Endothelial cell of hepatic sinusoid (primary cell): ENCODE data around the gene CDKN2B-AS1.

ENCODE experiments used
- in situ Hi-C: cut with HindIII; loops from 2 replicates; pipeline ENCODE4 v1.10.0; 2017; ENCODE audit warnings: low sequenced_read_pairs

Gene CDKN2B-AS1

DNA sequence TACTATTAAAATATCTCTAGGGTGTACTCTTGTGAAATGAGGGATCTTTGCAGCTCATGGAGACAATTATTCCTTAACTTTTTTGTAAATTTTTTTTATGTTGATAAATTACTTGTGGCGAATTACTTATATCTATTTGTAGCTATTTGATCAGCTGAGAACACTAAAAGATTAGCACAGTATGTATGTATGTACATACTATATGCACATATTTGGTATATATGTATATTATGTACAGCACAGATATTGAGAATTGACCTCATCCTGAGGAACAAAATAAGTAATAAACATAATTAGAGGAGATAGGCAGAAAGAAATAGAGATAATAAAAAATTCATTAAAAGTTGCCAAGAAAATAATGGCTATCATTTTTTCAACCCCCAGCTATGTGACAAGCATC, 12.2 kb upstream of the CDKN2B-AS1 start:
- in situ Hi-C loops = no loop called here

DNA sequence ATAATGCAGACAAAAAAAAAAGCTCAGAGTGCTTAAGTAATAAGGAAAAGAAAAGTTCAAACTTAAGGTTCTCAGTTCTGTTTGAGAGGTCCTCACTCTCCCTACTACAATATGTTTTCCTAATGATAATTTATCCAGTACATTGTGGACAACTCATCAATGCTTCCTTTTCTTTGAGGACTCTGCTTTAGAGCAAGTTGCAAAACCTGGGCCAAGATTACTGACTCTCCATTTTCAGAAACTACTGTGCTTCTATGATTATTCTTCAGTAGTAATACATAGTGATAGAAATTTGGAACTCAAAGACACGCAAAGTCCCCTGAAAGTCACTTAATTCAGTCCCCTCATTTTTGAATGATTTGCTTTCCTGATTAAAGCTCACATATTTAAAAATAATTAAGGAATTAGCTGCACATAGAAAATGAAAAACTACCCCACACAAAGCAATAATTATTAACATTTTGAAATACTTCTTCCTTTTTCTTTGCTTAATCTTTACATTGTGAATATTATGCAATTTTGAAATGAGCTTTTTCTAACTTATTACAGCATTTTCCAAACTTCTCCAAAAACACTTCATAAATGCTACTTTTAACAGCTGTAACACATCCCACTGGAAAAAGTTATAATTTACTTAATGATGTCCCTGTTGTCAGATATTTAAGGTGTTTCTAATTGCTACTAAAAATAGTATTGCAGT, 11.6 kb upstream of the CDKN2B-AS1 start:
- in situ Hi-C loops = no loop called here

DNA sequence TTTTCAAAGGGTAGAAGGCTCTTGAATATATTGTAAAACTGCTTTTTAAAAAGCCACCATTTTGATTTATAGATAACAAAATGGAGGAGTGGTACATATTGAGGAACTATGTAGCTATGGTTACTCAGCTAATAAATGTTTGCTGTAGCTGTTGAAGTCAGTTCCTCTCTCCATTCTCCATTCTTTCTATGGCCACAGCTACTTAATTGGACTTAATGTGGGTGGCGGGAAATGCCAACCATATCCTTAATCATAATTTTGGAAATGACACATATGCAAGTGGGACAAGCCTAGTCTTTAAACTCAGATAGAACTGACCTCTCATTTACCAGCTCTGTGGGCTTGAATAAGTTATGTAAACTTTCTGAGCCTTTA, 11.0 kb upstream of the CDKN2B-AS1 start:
- in situ Hi-C loops = no loop called here

DNA sequence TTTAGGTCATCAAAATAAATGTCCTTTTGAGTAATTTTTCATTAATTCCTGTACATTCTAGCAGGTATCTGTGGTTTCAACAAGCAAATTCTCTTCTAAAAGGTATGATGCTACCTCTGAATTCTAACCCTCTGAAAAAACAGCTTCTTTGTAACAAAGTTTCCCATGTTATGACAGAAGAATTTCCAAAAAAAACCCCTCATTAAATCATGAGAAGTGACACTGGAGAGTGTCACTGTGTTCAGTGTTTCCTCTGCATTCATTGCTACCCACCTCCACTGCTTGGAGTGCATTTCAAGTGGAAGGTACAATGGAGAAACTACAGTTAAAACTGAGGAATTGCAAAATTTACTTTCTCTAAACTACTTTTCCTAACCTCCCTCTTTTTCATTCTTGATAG, 10.5 kb upstream of the CDKN2B-AS1 start:
- in situ Hi-C loops = no loop called here

DNA sequence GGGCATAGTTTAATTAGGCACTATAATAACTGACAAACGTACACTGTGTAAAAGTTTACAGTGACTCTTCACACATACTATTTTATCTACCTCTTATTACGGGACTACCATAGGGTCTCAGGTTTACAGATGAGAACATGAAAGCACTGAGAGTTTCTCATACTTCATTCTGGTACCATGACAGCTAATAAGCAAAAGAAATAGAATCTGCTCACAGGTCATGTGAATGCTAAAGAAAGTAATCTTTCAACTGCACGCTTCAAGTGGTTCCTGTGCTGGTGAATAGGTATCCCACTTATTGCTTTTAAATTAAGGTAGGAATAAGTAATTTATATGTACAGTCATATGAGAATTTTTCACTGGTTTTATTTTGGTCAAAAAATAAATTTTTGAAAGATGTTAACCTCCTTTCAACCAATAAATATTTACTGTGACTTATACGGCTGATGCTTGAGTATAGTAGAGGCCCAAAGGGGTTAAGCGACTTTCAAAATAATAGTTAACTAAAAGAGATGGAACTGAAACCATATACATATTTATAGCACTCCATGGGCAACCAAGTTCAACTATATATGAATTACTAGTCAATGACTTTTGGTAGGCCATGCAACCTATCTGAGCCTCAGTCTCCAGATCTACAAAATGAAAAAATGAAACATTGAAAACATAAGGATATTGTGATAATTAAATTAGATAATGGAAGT, 8.5 kb upstream of the CDKN2B-AS1 start:
- in situ Hi-C loops = no loop called here

DNA sequence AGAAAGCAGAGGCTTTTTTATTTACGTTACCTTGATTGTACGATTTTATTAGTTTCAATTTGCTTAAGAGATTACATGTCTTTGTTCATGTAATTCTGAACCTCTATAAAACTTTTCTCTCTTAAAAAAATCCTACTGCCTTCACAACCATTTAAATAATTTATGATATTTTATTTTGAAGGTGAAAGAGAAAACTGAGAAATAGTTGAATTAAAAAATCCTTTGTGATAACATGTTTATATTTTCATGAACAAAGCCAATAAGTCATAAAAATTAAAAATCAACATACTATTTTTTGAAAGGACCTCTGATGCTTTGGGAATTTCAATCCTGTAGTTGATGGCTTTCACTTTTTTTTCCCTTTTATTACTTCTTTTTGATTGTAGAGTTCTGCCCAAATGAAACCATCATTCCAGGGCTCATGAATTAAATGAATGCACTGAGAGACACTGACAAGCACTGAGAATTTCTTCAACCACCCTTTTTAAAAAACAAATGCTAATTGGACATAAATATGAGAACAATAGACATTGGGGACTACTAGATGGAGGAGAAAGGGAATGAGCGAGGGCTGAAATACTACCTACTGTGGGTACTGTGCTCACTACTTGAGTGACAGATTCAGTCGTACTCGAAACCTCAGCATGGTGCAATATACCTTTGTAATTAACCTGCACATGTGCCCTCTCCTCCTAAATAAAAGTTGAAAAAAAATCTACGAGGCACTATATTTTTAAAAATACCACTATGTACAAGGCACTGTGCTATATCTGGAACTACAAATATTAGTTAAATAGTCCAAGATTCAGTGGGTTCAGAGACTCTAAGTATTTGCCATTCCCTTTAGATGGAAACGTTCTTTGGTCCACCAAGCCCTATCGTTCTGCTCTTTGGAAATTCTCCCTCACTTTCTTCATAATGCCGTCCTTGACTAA, 6.3 kb upstream of the CDKN2B-AS1 start:
- in situ Hi-C loops = no loop called here

DNA sequence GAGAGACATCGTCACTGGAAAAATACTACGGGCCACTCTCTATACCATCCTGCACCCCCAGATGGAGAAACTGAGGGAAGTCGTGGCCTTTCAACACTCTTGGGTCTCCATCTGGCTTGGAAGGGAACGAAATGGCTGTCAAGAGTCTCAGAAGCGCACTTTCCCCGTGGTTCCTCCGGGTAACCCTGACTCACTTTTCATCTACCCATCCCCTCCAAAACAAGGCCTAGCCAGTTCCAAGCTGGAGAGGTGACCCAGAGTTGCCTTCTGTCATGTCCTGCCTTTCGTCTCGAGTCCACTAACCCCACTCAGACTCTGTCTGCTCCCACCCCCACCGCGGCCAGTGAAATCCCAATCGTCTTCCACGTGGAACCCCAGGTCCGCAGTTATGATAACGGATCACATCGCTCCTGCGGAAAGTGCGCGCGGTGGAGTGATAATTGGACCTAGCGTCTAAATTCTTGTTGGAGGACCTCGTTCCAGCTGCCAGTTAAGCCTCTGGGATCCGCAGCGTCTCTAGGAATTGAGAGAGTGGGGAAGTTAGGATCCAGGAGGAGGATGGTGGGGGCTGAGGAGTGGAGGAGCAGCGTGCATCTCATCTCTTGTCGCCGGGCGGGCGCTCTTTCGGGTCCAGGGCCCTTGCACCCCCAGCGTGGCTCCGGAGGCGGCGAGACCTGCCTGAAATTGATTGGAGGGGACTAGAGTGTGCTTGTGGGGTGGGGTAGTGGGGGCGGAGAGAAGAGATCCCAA, 5.0 kb upstream of the CDKN2B-AS1 start:
- in situ Hi-C loops = no loop called here

DNA sequence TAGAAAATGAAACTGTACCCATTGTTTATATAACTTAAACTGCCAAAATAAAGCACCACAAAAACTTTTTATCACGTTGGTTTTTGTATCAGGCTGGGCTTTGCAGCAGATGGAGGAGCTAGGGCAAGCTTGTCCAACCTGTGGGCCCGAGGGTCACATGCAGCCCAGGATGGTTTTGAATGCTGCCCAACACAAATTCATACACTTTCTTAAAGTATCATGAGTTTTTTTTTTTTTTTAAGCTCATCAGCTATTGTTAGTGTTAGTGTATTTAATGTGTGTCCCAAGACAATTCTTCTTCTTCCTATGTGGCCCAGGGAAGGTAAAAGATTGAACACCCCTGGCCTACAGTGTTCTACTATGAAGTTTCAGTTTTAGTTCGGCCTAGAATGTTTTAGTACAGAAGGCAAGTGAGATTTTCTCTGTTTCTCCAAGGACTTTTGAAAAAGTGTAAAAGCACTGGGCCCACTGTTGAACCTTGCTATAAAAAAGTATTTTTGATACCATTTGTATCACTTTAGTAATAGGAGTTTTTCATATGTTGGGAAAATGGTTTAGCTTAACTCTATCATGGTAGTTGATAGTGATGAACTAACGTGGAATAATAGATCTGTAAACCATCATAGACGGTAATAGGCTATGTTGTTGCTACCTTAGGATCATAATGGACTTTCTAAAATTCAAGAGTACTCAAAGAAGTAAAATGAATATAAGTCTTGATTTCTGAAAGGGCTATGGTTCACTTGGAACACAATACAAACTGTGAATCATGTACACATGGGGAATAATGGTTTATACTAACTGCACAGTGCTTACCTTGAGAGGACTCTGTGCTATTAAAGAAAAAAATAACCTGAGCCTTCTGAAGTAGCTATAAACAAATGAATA, 3.3 kb upstream of the CDKN2B-AS1 start:
- in situ Hi-C loops = no loop called here

DNA sequence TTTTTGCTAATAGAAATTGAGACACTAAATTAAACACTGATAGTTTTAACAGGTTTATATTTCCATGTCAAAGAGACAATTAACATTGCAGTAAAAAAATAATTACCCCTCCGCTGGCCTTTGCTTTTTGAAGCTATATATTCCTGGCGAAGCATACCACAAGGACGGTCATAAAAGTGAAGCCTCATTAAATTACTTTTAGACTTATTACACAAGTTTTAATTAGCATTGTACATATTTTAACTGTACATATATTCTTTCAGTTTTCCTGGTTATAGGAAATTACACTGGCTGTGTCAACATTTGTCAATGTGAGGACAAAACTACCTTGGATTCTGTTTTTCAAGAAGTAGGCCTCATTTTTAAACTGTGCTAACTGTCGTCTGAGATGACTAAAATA, 1.6 kb upstream of the CDKN2B-AS1 start:
- in situ Hi-C loops = no loop called here

DNA sequence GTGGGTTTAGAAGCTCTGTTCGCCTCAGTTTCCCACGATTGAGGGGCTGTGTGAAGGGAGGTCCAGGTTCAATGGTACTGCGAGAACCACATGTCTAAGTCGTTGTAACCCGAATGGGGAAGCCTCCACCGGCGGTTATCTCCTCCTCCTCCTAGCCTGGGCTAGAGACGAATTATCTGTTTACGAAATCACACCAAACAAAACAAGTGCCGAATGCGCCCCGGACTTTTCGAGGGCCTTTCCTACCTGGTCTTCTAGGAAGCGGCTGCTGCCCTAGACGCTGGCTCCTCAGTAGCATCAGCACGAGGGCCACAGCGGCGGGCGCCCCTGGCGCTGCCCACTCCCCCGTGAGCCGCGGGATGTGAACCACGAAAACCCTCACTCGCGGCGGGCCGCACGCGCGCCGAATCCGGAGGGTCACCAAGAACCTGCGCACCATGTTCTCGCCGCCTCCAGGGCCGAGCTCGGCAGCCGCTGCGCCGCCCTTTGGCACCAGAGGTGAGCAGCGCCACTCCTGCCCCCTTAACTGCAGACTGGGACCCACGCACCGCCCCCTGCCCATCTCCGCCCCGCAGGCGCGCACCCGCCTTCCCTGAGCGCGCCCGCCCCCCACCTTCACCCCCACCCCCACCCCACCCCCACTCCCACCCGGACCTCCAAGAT, 567 bp upstream of the CDKN2B-AS1 start, which contains the start of gene CDKN2A:
Gene CDKN2A, minus strand, starts transcription at position 500 of the 663 bp plus-strand sequence.
- in situ Hi-C loops = no loop called here

DNA sequence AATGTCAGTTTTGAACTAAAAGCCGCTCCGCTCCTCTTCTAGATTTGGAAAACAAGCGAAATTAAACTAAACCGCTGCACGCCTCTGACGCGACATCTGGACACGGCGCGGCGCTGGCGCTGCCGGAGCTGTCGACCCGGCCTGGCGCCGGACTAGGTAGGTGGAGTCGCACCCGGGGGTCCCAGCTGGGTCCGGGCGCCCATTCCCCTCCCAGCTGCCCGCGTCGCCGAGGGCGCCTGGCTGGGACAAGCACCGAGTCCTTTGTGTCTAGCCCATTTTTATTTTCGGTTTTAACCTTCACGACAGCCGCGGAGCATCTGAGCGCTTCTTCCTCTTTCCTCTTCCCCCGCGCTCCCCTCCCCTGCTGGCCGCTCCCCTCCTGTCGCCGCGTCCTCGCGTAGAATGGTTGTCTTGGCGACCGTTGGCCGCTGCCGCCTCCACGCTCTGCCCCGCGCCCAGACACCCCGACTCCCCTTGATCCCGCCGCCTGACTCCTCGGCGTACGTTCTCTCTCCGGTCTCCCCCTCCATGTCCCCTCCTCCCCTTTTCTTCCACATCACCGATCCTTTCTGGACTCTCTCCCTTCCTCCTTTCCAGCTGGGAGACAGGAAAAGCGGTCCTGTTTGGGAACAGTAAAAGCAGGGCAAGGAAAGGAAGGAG, 545 bp downstream of the CDKN2B-AS1 start:
- in situ Hi-C loops = no loop called here

DNA sequence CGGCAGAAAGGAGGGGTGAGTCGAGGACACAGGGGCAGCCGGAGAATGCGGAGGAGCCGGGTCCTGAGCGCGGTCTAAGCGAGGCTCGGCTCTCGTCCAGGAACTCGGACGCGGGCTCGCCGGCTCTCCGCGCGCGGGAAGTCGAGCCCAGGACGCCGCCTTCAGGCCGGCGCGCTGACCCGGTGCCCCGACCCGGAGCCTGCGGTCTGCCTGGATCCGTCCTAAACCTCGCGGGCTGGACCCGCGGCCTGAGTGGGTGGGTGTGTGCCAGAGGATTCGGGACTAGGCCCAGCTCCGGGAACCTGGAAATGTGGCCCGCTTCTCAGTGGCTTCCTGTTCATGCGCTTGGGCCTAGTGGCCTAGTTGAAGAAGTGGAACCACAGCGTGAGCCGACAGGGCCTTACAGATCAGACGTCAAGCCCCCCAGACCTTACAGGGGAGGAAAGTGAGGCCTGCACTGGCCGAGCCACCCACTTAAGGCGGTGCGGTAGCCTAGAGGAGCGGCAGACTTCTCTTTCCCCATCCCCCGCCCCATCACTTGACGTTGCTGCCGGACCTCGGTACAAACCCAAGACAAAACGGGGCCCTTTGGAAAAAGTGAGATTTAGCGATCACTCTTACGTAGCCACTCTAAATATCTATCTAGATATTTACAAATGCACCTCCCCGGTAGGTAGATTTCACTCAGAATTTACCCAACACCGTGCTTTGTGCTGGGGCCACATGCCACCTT, 1.2 kb downstream of the CDKN2B-AS1 start:
- in situ Hi-C loops = no loop called here

DNA sequence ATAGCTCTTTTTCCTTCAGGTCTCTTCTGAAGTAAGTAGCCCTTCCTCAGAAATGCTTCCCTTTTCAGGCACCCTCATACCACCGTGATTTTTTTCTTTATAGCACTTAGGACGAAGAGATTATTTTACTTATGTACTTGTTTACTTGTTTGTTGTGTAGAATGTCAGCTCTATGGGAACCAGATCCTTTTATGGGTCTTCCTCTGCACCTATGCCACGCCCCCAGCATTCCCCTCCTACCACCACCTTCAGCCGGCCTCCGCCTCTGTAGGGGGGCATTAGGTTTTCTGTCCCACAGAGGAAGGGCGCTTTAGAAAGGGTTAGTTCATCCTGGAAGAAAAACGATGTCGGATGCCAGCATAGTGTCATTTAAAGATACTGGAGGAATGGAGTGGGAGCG, 1.8 kb downstream of the CDKN2B-AS1 start:
- in situ Hi-C loops = no loop called here

DNA sequence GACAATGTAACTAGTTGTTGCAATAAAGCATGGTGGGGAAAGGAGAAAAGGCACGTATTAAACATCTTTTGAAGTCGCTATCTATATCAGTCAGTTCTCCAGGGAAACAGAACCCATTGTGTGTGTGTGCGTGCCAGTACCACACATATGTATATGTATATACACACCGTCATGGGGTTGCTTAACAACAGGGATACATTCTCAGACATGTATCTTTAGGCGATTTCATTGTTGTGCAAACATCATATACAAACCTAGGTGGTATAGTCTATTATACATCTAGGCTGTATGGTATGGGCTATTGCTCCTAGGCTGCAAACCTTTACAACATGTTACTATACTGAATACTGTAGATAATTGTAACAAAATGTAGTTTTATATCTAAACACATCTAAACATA, 2.3 kb downstream of the CDKN2B-AS1 start:
- in situ Hi-C loops = no loop called here

DNA sequence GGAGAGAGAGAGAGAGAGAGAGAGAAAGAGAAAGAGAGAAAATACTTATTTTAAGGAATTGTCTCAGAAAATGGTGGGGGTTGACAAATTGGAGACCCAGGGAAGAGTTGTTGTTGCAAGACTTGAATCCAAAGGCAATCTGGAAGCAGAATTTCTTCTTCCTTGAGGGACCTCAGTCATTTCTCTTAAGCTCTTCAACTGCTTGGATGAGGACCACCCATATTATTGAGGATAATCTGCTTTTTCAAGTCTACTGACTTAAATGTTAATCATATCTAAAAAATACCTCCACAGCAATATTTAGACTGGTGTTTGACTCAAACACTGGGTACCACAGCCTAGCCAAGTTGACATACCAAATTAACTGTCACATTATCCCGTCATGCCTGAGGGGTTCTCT, 2.9 kb downstream of the CDKN2B-AS1 start:
- in situ Hi-C loops = no loop called here

DNA sequence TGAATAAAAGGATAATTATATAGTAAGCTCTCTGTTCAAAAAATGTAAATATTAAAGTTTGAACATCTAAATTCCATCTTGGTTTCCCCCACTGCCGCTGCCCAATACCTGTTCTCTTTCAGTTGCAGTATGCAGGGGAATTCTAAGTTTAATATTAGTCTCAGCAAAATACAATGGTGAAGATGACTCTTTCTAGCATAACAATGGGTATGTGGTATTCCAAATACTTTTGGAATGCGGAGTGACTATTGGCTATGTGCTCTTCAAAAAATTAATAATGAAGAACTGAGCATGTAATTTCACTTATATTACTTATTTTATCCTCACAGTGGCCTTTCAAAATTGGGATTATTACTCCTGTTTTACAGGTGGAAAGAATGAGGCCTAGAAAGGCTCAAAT, 3.4 kb downstream of the CDKN2B-AS1 start:
- in situ Hi-C loops = no loop called here

DNA sequence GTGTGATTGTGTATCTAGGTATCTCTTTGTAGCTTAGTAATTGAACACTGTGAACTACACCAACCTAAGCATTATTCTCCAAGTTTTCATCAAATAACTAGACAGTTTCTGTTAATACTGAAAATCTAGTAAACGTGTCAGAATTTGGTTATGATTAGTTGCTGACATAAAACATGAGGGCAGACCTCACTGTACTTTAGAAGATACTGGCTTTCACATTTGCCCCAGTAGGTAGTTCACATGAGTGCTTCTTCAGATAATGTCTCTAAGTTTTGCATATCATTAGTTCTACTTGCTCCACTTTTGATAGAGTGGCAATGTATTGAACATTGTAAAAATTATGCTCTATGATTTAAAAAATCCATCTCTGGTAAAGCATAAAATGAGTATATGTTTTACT, 7.4 kb downstream of the CDKN2B-AS1 start:
- in situ Hi-C loops = no loop called here

DNA sequence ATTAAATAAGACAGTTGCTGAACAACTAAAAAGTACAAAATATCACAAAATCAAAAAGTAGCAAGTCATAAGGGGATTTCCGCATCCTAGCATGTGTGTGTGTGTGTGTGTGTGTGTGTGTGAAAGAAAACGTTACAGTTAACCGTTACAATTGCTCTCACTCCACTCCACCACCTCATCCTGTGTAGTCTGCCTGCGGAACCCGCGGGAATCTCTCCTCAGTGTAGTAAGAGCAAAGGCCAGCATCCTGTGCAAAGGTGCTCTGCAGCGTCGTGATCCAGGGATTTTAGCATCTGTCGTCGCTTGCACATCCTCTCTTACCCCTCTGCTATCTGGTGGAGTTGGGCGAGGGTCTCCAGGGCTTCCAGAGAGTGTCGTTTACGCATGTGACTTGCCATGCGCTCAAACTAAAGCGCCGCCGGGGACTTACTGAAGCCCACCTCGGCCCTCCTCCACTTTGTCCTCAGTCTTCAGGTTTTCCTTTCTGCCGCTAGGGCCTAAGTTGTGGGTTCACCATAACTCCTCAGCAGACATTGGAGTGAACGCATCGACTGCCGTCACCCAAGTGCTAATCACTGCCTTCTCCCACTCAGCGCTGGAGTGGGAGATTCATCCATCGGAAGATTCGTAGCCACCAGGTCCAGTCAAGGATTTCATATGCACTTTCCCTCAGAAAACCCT, 10.6 kb downstream of the CDKN2B-AS1 start:
- in situ Hi-C loops = no loop called here
